DOHH2 (cell line): ENCODE measurements around the gene NUMBL.
"Not testable (repeated sequence)": the region's sequence is repeated elsewhere in the genome, so short reads cannot be mapped to it uniquely, and the experiment has no call there.

ENCODE experiments used
- H3F3A ChIP-seq: fragments of 200-600 bp; sonication (generic), shearing (Covaris generic); 2 replicates; pipeline ENCODE4 v1.6.0; 2016; ENCODE audit warnings: antibody characterized with exemption, mild to moderate bottlenecking; ENCODE audit not compliant: control insufficient read depth, insufficient read depth
- H3K27ac ChIP-seq: fragments of 200-600 bp; sonication (generic); 2 replicates; pipeline ENCODE4 v1.5.1; 2014; ENCODE audit warnings: low read depth, mild to moderate bottlenecking, low read length, moderate library complexity
- H3K27me3 ChIP-seq: fragments of 200-600 bp; sonication (generic); 2 replicates; pipeline ENCODE4 v1.6.1; 2014; ENCODE audit warnings: mild to moderate bottlenecking, low read length, mixed read lengths; ENCODE audit not compliant: control insufficient read depth
- H3K36me3 ChIP-seq: fragments of 200-600 bp; sonication (generic); 2 replicates; pipeline ENCODE4 v1.6.1; 2014; ENCODE audit warnings: mild to moderate bottlenecking, low read length, moderate library complexity, mixed read lengths; ENCODE audit not compliant: control insufficient read depth
- H3K4me1 ChIP-seq: fragments of 200-600 bp; sonication (generic); 2 replicates; pipeline ENCODE4 v1.6.1; 2014; ENCODE audit warnings: mild to moderate bottlenecking, low read length, mixed read lengths; ENCODE audit not compliant: control insufficient read depth
- H3K4me2 ChIP-seq: fragments of 200-600 bp; sonication (generic); 2 replicates; pipeline ENCODE4 v1.6.0; 2014; ENCODE audit warnings: mild to moderate bottlenecking, low read length, moderate library complexity
- H3K4me3 ChIP-seq: fragments of 200-600 bp; sonication (generic); 2 replicates; pipeline ENCODE4 v1.5.1; 2014; ENCODE audit warnings: mild to moderate bottlenecking, low read length, mixed read lengths
- H3K79me2 ChIP-seq: fragments of 200-600 bp; sonication (generic); 2 replicates; pipeline ENCODE4 v1.6.1; 2014; ENCODE audit warnings: mild to moderate bottlenecking, low read length, mixed read lengths; ENCODE audit not compliant: control insufficient read depth
- H3K9me2 ChIP-seq: fragments of 200-600 bp; sonication (generic); replicated peaks from 2 replicates; pipeline ENCODE4 v1.6.1; 2014; ENCODE audit warnings: mild to moderate bottlenecking, low read length, mixed read lengths; ENCODE audit not compliant: control insufficient read depth
- H3K9me3 ChIP-seq: fragments of 200-600 bp; sonication (generic); 2 replicates; pipeline ENCODE4 v1.6.1; 2014; ENCODE audit warnings: antibody characterized with exemption, low read length, mixed read lengths; ENCODE audit not compliant: control insufficient read depth, insufficient read depth
- H4K20me1 ChIP-seq: fragments of 200-600 bp; sonication (generic); 2 replicates; pipeline ENCODE4 v1.6.0; 2014; ENCODE audit warnings: low read depth, mild to moderate bottlenecking, antibody characterized with exemption, low read length, moderate library complexity; ENCODE audit not compliant: control insufficient read depth, insufficient read depth
- EZH2phosphoT487 ChIP-seq: fragments of 200-600 bp; sonication (generic); IDR thresholded peaks from 2 replicates; pipeline ENCODE4 v1.6.1; 2017; ENCODE audit warnings: borderline replicate concordance, mild to moderate bottlenecking, antibody characterized with exemption, low read length, moderate library complexity, mixed read lengths
- TF ChIP-seq, protein P1 (sequence below): fragments of 200-600 bp; sonication (generic); IDR thresholded peaks from one replicate; pipeline ENCODE4 v1.5.1; 2014; ENCODE audit warnings: antibody characterized with exemption, mild to moderate bottlenecking, low read depth, low read length; ENCODE audit not compliant: poor library complexity, severe bottlenecking

Gene NUMBL

DNA sequence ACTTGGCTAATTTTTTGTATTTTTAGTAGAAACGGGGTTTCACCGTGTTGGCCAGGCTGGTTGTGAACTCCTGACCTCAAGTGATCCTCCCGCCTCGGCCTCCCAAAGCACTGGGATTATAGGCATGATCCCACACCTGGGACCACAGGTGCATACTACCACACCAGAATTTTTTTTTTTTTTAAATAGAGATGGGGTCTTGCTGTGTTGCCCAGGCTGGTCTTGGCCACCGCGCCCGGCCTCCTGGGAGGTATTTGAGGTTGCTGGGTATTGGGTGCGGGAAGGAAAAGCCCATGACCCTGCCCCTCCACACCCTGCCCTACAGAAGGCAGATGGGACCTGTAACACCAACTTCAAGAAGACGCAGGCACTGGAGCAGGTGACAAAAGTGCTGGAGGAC lies 46.2 kb upstream of the NUMBL start:
- Histone ChIP-seq H4K20me1 (no peaks in the 10 kb centered on the region), H3K9me2 (no peaks in the 10 kb centered on the region), H3K4me2 (no peak overlapping the region), H3K79me2 (no peaks in the 10 kb centered on the region), H3K9me3 (no peaks in the 10 kb centered on the region), H3K4me3 (no peak overlapping the region), H3K27ac (no peak overlapping the region), H3F3A (no peaks in the 10 kb centered on the region), H3K27me3 (no peaks in the 10 kb centered on the region), H3K36me3 (0 out of 2 replicates have a peak, but pooled peaks cover 3% of the 10 kb centered on the region), H3K4me1 (no peaks in the 10 kb centered on the region)
- TF ChIP-seq EZH2phosphoT487: no peak
- TF ChIP-seq, protein P1, sequence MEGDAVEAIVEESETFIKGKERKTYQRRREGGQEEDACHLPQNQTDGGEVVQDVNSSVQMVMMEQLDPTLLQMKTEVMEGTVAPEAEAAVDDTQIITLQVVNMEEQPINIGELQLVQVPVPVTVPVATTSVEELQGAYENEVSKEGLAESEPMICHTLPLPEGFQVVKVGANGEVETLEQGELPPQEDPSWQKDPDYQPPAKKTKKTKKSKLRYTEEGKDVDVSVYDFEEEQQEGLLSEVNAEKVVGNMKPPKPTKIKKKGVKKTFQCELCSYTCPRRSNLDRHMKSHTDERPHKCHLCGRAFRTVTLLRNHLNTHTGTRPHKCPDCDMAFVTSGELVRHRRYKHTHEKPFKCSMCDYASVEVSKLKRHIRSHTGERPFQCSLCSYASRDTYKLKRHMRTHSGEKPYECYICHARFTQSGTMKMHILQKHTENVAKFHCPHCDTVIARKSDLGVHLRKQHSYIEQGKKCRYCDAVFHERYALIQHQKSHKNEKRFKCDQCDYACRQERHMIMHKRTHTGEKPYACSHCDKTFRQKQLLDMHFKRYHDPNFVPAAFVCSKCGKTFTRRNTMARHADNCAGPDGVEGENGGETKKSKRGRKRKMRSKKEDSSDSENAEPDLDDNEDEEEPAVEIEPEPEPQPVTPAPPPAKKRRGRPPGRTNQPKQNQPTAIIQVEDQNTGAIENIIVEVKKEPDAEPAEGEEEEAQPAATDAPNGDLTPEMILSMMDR: no peak

- H3K27ac ChIP-seq: no peak overlapping the region
- H3K9me3 ChIP-seq: no peaks in the 10 kb centered on the region
- no peak overlapping the region for H3K4me3 ChIP-seq
- no peaks in the 10 kb centered on the region for H3K4me1 ChIP-seq
- H3K9me2 ChIP-seq: no peaks in the 10 kb centered on the region
- H3K79me2 ChIP-seq: no peaks in the 10 kb centered on the region
- no peak for TF ChIP-seq EZH2phosphoT487
- TF ChIP-seq, protein P1: no peak
- peaks cover 6% of the 10 kb centered on the region; the same call in 1 of the 2 replicates for H3K36me3 ChIP-seq
- no peak overlapping the region for H3K4me2 ChIP-seq
- H4K20me1 ChIP-seq: no peaks in the 10 kb centered on the region
- no peaks in the 10 kb centered on the region for H3F3A ChIP-seq
- H3K27me3 ChIP-seq: no peaks in the 10 kb centered on the region
Measured at GRCh38 chr19:40735013-40735771, 44.7 kb upstream of the NUMBL start.

DNA sequence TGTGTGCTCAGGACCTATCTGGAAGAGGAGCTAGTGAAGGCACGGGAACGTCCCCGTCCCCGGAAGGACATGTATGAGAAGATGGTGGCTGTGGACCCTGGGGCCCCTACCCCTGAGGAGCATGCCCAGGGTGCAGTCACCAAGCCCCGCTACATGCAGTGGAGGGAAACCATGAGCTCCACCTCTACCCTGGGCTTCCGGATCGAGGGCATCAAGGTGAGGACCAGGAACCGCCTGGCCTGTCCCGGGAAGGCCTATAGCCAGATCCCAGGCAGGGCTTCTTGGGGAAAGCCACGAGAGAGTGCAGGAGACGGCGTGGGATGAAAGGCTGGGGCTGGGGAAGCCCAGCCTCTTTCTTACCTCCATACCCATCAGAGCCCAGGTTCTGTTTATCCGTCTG lies 42.7 kb upstream of the NUMBL start:
- no peaks in the 10 kb centered on the region for H4K20me1 ChIP-seq
- TF ChIP-seq, protein P1: no peak
- TF ChIP-seq EZH2phosphoT487: no peak
- no peak overlapping the region for H3K27ac ChIP-seq
- no peaks in the 10 kb centered on the region for H3F3A ChIP-seq
- no peaks in the 10 kb centered on the region for H3K9me2 ChIP-seq
- no peaks in the 10 kb centered on the region for H3K9me3 ChIP-seq
- H3K36me3 ChIP-seq: peaks cover 6% of the 10 kb centered on the region; the same call in 1 of the 2 replicates
- no peaks in the 10 kb centered on the region for H3K79me2 ChIP-seq
- H3K4me3 ChIP-seq: no peak overlapping the region
- no peaks in the 10 kb centered on the region for H3K27me3 ChIP-seq
- H3K4me1 ChIP-seq: no peaks in the 10 kb centered on the region
- H3K4me2 ChIP-seq: no peak overlapping the region

DNA sequence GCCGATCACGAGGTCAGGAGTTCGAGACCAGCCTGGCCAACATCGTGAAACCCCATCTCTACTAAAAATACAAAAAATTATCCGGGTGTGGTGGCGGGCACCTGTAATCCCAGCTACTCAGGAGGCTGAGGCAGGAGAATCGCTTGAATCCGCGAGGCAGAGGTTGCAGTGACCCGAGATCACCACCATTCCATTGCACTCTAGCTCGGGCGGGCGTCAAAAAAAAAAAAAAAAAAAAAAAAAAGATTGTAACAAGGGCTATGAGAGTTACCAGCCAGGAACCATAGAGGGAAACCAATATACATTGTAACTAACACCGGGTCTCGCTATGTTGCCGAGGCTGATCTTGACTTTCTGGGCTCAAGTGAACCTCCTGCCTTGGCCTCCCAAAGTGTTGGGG lies 41.9 kb upstream of the NUMBL start:
- H4K20me1 ChIP-seq, H3K4me1 ChIP-seq, H3K79me2 ChIP-seq, H3K36me3 ChIP-seq, H3K27me3 ChIP-seq, H3F3A ChIP-seq, H3K27ac ChIP-seq, H3K9me3 ChIP-seq, H3K4me3 ChIP-seq, H3K9me2 ChIP-seq, H3K4me2 ChIP-seq: not testable (repeated sequence)

DNA sequence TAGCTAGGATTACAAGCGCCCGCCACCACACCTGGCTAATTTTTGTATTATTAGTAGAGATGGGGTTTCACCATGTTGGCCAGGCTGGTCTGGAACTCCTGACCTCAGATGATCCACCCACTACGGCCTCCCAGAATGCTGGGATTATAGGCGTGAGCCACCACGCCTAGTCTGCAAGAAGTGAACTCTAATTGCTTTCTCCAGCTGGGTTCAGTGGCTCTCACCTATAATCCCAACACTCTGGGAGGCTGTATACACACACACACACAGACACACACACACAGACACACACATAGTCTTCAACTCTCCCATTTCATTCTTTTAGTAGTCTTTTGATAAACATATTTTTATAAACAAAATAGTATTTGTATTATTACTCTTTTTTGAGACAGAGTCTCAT lies 39.6 kb upstream of the NUMBL start:
- not testable (repeated sequence) for H3K9me3 ChIP-seq, H3K27me3 ChIP-seq, H3F3A ChIP-seq, H4K20me1 ChIP-seq, H3K4me3 ChIP-seq, H3K79me2 ChIP-seq, H3K9me2 ChIP-seq, H3K4me1 ChIP-seq, H3K36me3 ChIP-seq, H3K4me2 ChIP-seq, H3K27ac ChIP-seq
